Limb (tissue), 2 donors: ENCODE results near the gene SMIM20.
A peak's percentile ranks its signal among the peaks of the same experiment; 100 is the strongest.

ENCODE experiments used
- DNase-seq, 2 donors: peaks; one replicate each; pipeline ENCODE4 v3.0.0-alpha.2; 2016; ENCODE audit errors: extremely low spot score in 2 of 2

SMIM20 gene

GRCh38 chr4:25925486-25926201 lies 11.6 kb downstream of the SMIM20 start:
- DNase-seq: peak; percentile 16 to 46

- DNase-seq: no peak
Measured at GRCh38 chr4:25926462-25926861, 12.4 kb downstream of the SMIM20 start.

- no peak for DNase-seq
Measured at GRCh38 chr4:25927361-25928195, 13.6 kb downstream of the SMIM20 start.

DNA sequence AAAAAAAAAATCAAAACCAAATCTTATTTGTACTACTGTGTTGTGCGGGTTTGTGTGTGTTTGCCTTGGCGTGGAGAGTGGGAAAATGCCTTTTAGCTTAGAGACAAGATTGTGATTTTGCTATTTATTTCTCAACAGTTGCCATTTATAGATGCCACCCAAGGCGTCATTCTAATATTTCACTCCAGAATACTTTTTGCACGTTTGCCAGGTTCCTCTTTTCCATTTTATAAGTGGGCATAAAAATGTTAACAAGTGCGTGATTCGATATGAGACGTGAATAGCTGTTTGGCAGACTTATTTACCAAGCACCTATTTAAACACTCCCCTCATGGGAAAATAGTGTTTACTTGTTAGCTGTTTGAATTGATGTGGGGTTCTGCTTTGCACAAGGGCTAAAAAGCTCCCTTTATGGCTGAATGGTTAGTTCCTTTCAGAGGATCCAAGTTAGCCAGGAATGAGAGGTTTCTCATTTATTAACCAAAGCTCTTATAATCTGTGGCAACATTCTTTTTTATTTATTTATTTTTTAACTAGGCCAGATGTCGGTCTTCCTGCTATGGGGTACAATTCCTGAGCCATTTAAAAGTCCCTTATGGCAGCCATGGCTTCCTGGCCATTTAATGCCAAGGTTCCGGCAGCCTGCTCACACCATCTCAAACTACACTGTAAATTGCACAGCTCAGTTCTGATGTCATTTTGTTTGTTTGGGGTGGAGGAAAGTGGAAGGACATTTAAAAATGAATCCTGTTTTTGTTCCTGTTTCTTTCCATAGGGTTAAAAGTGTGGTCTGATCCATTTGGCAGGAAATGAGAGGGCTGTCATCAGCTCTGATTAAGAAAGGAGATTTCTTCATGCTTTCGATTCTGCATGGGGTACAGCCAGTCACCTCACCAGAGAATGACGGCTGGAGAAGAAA lies 14.6 kb downstream of the SMIM20 start:
- DNase-seq: peak in 1 of 2 donors; percentile 35

GRCh38 chr4:25929298-25929686 lies 15.3 kb downstream of the SMIM20 start:
- no peak for DNase-seq

DNA sequence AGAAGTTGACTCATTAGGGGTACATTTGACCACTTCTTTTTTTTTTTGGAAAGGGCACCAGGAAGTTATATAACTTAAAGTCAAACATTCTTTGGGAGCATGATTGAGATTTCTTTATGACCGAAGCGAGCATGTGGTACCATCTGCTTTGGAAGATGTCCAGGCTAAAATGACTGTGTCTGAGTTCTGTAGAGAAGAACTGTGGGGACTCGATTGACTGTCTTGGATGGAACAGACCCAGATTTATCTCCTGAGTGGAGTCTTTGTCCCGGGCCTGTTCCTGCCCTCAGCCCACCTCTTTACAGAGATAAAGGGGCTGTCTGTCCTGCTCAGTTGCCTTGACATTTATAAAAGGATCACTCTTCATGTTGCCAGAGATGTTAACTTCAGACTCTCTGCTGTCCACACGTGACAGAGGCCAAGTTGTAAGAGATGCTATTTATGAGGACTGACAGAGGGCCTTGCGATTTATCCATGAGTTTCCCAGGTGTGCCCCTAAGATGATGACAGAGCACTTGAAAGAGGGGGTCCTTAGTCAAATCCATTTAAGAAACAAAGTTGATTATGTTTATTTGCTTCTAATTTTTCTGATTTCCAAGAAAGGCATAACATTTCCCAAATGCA lies 16.8 kb downstream of the SMIM20 start:
- no peak for DNase-seq

DNA sequence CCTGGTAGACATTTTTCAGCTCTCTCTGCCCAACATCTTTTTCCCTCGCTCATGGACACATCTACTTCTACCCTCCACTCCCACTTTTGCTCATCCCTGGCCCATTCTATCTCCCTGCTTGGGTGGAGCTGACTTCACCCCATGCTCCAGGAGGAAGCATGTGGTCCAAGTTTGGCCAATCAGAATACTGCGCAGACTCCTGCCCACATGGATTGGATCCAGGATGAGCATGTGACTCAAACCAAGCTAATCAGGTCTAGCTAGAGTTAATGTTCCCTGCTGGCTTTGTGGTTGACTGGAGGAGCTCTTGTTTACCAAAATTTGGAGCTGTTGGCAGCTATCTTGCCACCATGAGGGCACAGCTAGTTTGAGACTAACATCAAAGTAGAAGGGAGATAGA lies 22.7 kb downstream of the SMIM20 start:
- DNase-seq: no peak

- DNase-seq: peak in 1 of 2 donors; percentile 42
Measured at GRCh38 chr4:25937801-25938200, 23.8 kb downstream of the SMIM20 start.

GRCh38 chr4:25938366-25938765 lies 24.3 kb downstream of the SMIM20 start:
- peak in 1 of 2 donors; percentile 18 for DNase-seq

- DNase-seq: no peak
Measured at GRCh38 chr4:25938787-25939186, 24.8 kb downstream of the SMIM20 start.

DNA sequence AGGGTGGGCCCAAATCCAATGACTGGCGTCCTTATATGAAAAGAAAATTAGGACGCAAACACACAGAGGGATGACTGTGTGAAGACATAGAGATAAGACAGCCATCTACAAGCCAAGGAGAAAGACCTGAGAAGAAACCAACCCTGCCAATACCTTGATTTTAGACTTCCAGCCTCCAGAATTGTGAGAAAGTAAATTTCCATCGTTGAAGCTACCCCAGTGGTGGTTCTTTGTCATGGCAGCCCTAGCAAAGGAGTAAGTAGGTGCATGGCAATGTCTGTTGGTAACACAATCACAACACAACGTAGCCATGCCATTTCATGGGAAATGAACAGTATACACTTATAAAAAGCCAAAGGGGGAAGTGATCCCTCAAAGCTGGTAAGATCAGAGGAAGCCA lies 25.3 kb downstream of the SMIM20 start:
- no peak for DNase-seq

- DNase-seq: no peak
Measured at GRCh38 chr4:25941457-25942221, 27.6 kb downstream of the SMIM20 start.

- DNase-seq: no peak
Measured at GRCh38 chr4:25943312-25943711, 29.3 kb downstream of the SMIM20 start.

GRCh38 chr4:25943805-25944204 lies 29.8 kb downstream of the SMIM20 start:
- no peak for DNase-seq

DNA sequence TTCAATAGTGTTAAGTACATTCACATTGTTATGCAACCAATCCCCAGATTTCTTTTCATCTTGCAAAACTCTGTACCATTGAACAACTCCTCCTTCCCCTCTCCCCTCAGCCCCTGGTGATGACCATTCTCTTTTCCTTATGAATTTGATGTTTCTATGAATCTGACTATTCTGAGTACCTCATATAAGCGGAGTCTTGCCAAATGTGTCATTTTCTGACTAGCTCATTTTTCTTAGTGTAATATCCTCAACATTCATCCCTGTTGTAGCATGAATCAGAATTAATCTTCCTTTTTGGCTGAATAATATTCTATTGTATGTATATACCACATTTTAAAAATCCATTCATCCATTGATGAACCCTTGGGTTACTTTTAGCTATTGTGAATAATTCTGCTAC lies 34.0 kb downstream of the SMIM20 start:
- no peak for DNase-seq

- no peak for DNase-seq
Measured at GRCh38 chr4:25949173-25949748, 35.2 kb downstream of the SMIM20 start.

DNA sequence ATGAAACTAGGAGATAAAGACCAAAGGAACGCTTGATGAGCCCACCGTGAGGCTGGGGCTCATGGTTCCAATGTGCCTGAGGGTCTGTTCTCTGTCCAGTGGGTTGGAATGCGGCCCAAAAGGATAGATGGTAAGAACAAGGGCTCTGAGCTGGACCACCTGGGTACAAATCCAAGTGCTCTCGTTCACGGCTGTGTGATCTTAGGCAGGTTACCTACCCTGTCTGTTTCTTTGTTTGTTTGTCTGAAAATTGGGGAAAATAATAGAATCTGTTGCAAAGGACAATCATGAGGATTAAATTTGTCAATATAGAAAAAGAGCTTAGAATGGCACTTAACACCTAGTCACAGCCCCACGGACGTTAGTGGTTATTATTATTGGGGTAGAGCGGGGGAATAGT lies 36.0 kb downstream of the SMIM20 start:
- no peak for DNase-seq

- peak in 1 of 2 donors; percentile 57 for DNase-seq
Measured at GRCh38 chr4:25950461-25951389, 36.7 kb downstream of the SMIM20 start.

DNA sequence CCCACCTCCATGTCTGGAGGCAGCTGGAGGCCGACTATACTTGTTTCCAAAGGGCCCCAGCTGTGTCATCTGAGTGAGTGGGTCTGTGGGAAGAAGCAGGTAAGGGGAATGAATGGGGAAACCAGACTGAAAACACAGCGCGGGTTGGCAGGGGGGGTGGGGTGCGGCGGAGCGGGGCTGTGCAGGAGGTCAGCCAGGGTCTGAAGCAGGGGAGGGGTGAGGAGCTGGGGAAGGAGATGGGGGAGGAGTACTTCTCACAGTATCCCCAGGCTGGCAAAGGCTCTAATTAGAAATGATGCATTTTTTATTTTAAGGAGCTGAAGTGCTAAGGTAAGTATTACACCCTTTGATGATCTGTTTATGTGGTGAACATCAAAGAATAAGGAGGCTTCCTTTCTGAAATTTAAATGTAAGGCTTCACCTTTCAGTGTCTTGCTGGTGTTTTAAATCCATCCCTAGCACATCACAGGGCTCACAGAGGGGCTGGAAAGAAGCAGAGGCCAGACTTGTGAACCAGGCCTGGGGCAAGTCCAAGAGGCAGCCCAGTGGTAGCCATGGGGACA lies 37.5 kb downstream of the SMIM20 start:
- no peak for DNase-seq
